D341Med (cell line): Measurements from ENCODE around the gene KRTAP10-12.

ENCODE experiments used
- DNase-seq: peaks from one replicate; pipeline ENCODE4 v3.0.0; 2012; ENCODE audit warnings: low spot score

KRTAP10-12 gene

DNA sequence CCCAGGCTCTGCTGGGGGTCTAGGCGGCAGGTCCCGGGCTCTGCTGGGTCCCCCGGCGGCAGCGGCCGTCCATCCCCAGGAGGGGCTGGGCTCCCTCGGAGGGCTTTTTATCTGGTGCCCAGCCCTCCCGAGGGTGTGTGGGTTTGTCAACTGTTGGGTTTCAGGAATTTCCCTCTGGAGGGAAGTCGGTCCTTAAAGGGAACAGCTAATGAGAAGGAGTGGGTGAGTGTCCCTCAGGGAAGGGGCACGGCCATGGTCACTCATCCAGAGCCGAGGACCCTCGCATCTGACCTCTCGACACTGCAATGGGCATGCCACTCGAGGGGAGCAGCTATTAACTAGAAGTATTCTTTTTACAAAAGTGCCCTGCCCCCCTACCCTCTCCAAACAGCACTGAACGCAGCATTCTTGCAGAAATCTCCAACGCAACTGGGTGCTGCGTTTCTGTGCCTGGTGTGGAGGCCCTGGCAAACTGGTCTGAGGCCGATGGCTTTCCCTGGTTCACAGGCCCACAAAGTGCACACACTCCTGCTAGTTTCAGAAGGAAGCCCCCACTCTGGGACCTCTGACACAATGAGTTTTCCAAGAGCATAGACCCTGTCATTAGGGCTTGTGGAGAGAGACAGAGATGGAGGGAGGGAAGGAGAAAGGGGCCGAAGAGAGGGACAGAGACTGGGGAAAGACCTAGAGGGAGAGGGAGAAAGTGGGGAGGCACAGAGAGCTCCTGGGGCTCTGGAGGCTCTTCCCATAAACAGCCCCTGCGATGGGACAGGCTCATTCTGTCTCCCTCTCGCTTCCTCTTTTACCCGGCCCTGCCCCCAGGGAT lies 15.4 kb downstream of the KRTAP10-12 start:
- DNase-seq = peak; percentile 18

DNA sequence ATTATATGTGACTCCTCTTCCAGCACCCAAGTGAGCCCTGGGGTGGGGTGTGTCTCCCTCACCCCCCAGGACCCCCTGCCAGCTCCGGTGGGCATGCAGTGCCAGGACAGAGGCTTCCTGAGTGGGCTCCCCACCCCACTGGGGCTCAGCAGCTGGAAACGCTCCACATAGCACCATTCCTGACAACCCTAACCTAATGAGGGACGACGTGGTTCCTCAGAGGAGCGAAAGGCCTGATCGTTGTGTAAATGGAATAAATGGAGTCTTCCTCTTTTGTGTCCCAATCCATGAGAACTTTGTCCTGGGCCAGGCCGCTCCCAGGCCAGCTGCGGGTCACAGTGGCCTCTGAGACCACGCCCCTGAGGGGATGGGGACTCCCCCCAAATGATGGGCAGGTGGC lies 16.2 kb downstream of the KRTAP10-12 start:
- DNase-seq = no peak

DNA sequence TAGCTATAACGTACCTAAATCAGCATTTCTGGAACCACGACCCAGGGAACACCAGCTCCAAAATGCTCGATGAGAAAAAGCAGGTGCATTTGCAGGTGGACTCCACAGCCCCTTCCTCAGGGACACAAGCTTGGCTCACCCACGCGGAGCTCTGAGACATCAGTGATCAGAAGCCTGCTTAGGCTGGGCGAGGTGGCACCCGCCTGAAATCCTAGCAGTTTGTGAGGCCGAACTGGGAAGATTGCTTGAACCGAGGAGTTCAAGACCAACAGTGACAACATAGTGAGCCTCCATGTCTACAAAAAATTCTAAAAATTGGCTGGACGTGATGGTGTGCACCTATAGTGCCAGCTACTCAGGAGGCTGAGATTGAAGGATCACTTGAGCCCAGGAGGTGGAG lies 16.9 kb downstream of the KRTAP10-12 start:
- DNase-seq = no peak

DNA sequence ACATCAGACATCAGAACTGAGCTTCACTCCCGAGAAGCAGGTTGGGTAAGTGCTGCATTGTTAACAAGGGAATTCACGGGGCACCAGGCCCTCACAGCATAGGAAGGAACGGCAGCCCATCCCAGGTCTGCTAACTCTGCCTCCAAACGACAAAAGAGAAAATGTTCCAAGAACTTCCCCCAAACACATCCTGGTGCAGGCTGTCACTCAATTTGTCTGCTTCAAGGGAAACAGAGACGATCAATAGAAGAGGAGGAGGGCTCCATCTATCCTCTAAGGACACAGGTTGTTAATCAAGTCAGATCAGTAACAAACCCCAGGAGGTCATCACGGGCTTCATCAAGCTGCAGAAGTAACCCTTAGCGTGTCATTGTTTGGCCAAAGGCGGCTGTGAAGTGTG lies 17.9 kb downstream of the KRTAP10-12 start:
- DNase-seq = no peak

DNA sequence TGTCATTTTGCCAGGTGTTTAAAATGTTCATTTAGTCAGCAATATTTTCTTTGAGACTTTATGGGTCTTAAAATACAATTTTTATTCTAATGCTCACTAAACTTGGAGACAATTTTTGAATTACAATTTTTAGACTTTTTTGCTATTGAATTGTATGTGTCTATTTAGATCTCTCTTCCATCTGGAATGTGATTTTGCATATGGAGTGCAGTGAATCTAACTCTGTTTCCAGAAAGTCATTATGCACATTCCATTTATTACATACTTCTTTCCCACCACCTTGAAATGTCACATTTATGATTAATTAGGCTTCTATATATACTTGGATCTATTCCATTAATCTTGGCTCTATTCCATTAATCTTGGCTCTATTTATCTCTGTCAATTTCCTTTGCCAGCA lies 20.0 kb downstream of the KRTAP10-12 start:
- no peak for DNase-seq

DNA sequence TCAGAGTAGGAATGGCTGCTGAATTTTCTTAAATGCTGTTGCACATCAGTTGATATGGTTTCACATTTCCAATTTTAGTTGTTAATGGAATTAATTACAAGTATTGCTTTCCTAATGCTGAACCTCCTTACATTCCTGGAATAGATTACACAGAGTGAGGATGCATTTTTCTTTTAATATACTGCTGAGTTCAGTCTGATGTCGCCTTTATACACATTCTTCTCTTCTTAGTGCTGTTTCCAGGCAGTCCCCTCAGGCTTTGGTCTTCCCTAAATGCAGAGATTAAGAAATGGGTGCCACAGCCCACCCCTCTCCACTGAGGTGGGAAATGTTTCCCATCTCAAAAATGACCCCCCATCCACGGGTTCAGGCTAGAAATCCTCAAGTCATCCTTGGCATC lies 21.1 kb downstream of the KRTAP10-12 start:
- no peak for DNase-seq

DNA sequence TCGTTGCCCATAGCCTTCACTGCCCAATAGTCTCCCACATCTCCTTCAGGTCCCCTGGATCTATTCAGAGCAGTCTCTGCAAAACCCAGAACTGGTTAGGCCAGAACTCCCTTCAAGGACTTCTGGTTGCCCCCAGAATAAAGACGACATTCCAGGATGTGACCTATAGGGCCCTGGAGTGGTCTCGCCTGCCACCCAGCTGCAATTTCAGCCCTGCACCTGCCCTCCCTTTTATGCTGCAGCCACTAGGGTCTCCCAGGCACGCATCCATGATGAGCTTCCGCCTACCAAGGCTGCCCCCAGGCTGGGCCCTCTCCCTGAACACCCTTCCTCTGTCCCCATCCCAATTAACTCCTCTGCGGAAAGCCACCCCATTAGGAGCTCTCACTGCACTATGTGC lies 21.6 kb downstream of the KRTAP10-12 start:
- DNase-seq = no peak

DNA sequence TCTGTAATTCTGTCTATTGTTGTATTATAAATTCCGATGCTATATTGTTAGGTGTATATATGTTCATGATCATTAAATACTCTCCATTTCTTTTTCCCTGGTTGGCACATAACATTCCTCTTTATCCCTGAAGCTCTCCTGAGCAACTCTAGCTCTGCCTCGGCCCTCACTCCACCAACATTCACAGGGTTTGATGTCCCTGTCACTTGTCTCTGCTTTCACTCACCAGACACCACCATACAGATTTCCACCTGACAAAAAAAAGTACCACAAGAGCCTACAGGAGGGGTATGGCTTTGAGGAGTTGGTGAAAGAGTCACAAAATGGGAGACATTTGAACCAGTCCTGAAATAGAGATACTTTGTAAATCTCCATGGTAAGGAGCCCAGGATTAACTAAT lies 23.2 kb downstream of the KRTAP10-12 start:
- no peak for DNase-seq

DNA sequence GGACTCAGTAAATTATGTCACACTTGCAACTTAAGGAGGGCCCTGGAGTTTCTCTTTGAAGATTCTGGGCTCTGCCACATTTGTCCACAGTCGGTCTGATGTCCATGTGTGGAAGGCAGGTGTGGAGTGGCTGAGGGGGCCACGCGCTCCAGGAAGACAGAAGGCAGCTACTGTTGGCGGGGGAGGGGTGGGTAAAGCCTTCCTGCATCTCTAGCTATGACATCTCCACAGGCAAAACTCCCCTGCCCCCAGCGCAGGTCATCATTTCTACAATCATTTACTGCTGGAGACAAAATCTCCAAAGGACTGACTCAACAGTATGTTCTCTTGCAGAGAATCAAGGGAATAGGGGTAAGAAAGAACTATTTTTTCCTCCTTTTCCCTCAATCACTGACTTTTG lies 25.8 kb downstream of the KRTAP10-12 start:
- no peak for DNase-seq

DNA sequence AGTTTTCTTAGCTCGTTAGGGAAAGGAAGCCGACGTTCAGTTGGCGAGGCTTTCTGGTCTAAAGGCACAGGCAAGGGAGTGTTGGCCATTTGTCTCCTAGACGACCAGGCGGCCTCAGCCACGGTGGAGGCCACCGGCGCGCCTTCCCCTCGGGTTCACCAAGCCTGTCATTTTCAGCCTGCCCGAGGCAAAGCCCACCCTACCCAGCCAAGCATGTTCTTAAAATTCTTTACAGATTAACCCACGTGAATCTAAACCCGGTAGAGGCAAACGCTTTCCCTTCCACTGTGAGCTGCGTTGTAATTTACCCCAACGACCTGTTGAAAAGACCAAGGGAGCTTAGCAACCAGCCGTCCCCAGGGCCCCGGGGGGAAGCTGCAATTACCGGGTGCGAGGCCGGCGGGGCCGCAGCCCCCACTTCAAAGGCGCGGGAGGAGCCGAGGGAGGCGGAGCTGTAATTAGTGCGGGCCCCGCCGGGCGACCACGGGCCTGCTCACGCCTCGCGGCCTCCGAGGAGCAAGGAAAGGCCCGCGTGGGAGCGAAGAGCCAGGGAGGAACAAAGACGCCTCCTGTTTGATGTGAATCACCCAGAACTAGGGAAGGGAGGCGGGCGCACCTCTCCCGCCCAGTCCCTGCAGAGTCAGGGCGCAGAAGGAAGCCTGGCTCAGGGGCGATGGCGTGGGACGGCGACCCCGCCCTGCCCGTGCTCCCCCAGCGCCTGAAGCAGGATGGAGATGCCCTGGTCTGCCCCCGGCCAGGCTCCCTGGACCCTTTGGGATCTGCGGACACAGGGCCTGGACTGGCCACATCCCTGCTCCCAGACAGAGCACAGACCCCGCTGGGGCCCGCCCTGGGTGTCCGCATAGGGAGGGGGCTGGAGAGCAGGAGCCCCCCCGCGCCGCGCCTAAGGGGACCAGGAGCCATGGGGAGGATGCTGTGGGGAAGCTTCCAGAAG lies 26.5 kb downstream of the KRTAP10-12 start:
- DNase-seq = no peak

DNA sequence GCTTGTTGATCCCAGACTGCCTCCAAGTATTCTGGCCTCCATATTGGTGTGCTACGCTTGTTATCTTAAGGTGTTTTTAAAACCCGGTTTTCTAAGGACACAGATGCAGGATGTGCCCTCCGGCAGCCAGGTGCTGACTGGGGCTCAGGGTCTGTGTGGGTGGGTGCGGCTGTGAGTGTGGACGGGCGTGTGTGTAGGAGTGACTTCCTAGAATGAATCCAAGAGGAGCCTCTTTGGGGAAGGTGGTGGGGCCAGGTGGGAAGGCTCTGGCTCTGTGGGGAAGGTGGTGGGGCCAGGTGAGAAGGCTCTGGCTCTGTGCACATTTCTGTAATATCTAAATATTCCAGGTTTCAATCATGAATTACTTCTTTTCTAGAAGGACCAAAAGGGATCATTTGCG lies 27.2 kb downstream of the KRTAP10-12 start:
- no peak for DNase-seq

DNA sequence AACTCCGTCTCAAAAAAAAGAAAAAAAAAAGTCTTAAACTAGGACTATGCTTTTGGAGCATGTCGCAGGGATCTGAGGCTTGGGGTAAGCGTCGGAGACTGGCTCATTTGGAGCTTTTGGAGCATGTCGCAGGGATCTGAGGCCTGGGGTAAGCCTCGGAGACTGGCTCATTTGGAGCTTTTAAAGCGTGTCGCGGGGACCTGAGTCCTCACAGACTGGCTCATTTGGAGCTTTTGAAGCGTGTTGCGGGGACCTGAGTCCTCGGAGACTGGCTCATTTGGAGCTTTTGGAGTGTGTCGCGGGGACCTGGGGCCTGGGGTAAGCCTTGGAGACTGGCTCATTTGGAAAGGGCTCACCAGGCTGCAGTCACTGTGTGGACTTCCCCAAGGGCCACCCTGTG lies 28.0 kb downstream of the KRTAP10-12 start:
- DNase-seq = no peak

DNA sequence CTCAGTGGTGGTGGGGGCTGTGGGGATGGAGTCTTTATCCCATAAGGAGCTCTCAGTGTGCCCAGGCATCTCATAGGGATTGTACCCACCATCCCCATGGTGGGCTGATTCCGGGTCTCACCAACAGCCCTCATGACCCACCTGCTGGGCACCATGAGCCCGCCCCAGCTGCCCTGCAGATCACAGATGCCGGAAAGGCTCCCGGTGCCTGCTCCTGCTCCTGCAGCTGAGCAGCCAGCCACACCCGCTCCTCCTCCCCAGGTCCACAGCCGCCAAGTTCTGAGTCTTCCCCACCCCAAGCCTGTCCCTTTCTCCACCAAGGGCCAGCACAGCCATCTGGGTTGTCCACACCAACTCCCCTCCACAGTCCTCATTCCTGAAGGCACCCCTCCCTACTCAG lies 29.9 kb downstream of the KRTAP10-12 start:
- DNase-seq = peak; percentile 34

DNA sequence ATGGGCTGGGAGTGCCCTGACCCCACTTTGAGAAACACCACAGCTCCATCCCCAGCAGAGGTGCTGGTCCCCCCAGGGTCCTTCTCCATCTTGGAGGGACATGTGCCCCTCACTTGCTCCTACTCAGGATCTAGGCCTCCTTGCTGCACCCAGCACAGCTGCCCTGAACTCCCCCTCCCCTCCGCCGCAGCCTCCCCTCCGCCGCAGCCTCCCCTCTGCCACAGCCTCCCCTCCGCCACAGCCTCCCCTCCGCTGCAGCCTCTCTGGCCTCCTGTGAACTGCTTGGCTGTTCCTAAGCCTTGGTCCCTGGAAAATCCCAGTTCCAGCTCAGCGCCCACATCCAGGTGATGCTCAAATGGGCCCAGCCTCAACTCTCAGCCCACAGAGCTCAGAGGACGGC lies 30.3 kb downstream of the KRTAP10-12 start:
- no peak for DNase-seq

DNA sequence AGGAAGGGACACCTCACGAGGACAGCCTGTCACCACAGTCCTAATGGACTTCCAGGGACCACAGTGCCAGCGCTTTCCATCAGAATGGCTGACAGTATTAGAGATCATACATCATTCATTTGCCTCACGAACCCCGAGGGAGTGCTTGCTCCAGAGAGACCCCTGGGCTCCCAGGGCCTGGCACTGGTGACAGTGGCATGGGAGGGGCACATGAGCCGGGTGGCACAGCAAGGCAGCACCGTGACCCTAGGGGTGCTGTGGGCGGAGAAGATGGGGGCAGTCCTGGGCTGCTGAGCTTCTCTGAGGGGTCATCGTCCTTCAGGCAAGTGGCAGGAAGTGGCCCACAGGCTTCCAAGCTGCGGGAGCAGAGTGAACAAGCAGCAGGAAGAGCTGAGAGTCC lies 30.8 kb downstream of the KRTAP10-12 start:
- DNase-seq = peak; percentile 24

DNA sequence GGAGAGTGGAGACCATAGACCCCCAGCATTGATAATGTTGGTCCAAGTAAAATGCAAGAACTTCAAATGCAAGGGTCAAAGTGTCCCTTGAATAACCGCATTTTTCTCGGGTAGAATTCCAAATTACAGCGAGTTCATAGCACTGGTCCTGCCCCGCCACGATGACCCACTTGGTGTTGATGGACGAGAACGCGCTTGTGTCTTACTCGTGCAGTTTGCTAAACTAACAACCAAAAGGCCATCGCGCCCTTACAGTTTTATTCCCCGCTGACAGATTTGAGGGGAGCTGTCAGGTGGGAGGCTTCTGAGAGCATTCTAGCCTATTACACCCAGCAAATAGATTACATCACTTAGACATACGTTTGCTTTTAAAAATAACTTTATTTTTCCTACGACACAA lies 31.7 kb downstream of the KRTAP10-12 start:
- DNase-seq = no peak

DNA sequence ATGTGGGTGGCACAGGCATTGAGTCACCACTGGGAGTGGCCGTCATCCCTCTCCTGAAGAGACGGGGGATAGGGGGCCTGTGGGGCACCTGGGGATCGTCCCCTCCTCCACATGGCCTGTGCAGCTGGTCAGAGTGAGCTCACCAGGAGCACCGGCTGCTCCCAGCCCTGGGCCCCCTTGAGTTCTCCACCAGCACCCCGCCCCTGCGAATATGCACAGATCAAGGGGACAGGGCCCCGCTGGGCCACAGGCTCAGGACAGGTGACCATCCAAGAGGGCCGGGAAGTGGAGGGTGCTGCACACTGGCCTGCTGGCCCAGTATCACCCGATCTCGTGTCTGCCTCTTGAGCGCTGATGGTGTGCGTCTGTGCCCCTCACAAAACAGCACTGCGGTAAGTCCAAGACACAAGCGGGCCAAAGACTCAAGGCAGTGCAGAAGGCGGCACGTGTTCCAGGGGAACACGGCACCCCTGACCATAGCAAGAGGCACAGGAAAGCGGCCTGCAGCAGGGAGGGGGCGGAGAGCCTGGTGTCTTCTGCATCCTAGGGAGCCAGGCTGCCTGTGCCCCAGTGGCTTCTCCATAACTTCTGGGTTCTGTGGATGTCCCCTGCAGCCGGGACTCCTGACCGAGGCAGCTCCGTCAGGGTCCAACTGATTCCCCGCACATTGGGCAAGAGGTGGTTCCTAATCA lies 32.5 kb downstream of the KRTAP10-12 start:
- peak; percentile 27 for DNase-seq

DNA sequence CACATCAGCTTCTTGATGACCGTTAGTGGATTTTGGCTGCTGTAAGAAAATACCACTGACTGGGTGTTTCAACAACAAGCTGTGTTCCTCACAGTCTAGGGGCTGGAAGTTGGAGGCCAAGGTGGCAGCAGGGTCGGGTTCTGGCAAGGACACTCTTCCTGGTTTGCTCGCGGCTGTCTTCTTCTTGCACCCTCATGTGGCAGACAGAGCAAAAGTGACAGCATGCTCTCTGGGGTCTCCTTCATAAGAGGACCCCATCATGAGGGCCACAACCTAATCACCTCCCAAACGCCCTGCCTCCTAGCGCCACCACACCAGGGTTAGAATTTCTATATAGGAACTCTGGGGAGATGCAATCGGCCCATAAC lies 33.0 kb downstream of the KRTAP10-12 start:
- DNase-seq = no peak

DNA sequence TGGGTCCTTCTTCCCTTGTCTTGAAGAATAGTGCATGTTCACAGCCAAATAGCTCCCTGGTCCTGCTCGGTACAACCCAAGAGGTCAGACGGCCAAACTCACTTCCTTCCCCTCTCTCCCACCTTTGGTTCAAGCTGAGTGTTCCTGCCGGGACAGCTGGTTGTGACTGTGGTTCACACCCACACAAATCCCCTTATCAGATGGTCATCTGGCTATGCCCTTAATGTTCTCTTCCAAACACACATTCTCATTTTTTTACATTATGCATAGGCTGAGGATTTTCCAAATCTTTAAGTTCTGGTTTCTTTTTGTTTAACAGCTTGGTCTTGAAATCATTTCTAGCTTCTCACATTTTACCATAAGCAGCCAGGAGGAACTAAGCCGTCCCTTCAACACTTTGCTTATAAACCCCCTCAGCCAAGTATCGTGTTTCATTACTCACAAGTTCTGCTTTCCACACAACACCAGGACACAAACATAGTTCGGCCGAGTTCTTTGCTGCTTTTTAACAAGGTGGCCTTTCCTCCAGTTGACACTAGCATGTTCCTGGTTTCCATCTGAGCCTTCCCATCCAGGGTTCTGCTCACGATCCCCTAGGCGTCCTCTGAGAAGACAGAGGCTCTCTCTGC lies 34.1 kb downstream of the KRTAP10-12 start:
- no peak for DNase-seq

DNA sequence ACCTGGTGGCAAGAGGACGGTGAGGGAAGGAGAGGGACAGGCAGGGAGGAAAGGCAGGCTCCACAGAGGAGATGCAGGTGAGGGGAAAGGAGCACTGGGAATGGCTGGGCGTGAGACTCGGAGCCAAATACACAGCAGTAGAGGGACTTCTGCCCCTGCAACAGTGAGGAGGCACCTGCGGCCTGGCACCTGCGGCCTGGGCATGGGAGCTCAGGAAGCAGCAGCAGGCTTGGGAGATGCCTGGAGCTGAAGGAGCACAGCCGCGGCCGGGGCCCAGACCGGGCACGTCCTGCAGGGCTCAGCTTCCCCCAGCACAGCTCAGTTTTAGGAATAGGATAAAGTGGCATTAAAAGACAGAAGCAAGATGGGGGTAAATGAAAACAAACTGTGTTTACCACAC lies 35.3 kb downstream of the KRTAP10-12 start:
- peak; percentile 30 for DNase-seq

DNA sequence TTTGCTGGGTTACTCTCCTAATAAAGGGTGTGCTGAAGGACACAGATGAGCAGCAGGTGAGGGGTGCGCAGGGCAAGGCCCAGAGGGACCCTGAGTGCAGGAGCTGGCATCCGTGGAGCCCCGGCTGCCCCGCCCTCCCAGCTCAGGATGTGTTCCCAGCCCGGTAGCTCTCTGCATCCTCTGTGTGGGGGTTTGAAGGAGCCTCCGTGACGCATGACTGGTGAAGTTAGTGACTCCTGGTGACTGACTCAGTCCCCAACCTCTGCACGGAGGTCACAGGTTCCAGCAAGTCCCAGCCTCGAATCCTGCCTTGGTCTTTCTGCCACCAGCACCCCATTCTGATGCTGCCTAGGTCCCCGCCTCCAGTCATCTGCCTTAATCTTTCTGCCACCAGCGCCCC lies 36.0 kb downstream of the KRTAP10-12 start:
- no peak for DNase-seq
